Limb (tissue), 2 donors: ENCODE measurements around the gene MED29.

Experiments
- DNase-seq, 2 donors: peaks; one replicate each; pipeline ENCODE4 v3.0.0-alpha.2; 2016; ENCODE audit errors: extremely low spot score in 2 of 2

Gene MED29

GRCh38 chr19:39410017-39410830 is 19.0 kb downstream of the MED29 start:
- DNase-seq: peak; percentile 72 to 80

- DNase-seq: no peak
Measured at GRCh38 chr19:39410831-39411080, 19.6 kb downstream of the MED29 start.

DNA sequence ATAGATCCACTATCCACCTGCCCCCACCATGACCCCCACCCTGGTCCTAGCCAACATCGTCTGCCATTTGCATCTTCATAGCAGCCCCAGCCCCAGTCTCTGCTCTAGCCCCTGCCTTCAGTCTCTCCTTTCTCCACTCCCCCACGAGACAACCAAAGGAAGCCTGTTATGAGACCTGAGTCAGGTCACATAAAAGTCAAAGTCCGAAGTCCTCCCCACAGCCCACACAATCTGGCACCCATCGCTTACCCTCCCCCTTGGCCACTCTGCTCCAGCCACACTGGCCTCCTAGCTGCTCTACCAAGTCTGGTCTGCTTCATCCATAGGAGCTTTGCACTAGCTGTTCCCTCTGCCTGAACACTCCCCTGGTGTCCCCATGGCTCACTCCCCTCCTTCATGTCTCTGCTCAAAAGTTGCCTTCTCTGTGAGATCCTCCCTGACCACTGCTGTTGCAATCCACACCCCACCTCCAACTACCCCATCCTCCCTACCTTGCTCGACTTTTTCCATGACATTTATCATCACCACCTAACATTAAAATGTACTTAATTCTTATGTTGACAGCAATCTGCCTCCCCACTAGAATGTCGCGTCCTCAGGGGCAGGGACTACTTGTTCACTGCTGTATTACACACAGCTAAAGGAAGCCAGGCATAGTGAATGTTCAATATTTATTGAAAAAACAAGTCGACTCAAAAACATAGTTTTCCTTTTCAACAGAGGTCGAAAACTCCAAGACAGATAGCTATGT is 20.1 kb downstream of the MED29 start:
- no peak for DNase-seq

GRCh38 chr19:39411832-39412099 is 20.6 kb downstream of the MED29 start:
- peak; percentile 90 to 91 for DNase-seq

GRCh38 chr19:39412100-39412866 is 21.1 kb downstream of the MED29 start, which contains the start of gene PLEKHG2:
Gene PLEKHG2, plus strand, starts transcription at chr19:39412669. Its CDS starts 1,418 bp downstream, at chr19:39414087.
- DNase-seq: peak; percentile 99

GRCh38 chr19:39412867-39413271 is 21.7 kb downstream of the MED29 start:
- DNase-seq: no peak

DNA sequence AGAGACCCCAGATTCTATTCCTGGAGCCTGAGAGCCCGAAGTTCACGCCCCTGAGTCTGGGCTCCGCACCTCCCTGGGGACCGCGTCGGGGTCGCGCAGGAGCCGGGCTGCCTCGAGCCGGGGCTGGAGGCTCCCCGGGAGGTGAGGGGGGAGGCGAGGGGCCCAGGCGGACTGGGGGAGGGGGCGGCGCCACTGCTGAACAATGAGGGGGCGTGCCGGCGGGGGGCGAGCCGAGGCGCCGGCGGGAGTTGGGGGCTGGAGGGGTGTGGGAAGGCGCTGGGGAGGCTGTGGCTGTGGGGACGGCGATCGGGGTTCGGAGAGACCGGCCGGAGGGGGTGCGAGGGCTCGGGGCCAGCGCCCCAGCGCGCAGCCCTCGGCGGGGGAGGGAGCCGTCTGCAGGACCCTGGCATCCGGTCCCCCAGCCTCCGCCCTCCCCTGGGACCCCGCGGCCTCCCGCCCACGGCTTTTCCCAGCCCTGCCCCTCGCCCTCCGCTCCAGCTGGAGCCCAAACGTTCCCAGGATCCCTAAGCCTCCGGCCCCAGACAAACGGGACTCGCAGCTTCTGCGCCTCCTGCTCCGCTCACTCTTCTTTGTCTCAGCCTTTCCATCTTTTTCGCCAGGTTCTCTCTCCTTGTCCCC is 22.2 kb downstream of the MED29 start:
- DNase-seq: peak; percentile 76 to 91

DNA sequence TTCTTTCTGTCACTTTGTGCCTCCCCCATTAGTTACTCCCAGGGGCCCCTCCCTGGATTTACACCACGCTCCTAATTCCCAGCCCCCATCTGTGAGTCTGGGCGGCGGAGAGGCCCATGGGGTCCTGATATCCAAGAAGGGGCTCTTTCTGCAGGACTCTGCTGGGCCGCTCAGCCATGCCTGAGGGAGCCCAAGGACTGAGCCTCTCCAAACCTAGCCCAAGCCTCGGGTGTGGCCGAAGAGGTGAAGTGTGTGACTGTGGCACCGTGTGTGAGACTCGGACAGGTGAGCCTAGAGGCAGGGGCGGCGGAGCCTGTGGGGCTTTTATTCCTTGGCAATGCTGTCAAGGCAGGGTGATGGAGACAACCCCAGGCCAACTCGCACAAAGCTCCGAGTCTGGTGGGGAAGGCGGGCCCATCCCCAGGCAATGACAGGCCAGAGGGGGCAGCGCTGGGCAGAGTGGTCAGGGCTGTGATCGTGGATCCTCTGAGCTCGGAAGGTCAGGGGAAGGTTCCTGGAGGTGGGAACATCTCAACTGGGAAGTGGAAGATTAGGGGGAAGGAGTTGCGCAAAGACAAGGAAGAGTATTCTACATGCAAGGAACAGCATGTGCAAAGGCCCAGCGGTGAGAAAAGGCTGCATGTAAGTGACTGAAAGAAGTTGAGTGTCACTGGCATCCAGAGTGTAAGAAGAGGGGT is 22.9 kb downstream of the MED29 start:
- DNase-seq: no peak

DNA sequence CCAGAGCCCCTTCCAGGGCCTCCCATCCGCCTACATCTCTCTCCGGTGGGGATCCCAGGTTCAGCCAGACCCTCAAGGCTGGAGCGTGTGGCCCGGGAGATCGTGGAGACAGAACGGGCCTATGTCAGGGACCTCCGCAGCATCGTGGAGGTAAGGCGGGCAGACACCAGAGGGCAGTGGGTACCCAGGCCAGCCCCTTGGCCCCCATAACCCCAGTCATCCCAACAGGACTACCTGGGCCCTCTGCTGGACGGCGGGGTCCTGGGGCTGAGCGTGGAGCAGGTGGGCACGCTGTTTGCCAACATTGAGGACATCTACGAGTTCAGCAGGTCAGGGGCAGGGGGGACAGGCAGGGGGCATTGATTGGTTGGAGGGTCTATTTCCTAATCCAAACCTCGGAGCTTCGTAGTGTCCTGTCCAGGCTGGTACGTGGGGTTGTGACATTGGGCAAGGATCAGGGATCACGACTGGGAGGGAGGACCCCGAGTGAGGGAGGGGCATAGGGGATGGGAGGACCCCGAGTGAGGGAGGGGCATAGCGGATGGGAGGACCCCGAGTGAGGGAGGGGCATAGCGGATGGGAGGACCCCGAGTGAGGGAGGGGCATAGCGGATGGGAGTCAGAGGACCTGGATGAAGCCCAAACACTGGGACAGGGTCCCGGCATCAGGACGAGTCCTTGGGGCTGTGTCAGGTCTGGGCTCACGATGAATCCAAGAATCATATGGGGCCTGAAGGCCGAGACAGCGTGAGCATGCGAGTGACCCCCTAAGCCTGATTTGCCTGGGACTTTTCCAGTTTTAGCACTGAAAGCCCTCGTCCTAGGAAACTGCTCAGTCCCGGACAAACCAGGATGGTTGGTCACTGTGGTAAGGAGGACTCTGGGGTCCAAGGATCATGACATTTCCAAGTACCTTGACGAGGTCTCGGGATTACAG is 24.2 kb downstream of the MED29 start:
- no peak for DNase-seq

- no peak for DNase-seq
Measured at GRCh38 chr19:39416152-39417120, 25.3 kb downstream of the MED29 start.

GRCh38 chr19:39417463-39418181 is 26.4 kb downstream of the MED29 start:
- no peak for DNase-seq

- no peak for DNase-seq
Measured at GRCh38 chr19:39419003-39419402, 27.8 kb downstream of the MED29 start.

DNA sequence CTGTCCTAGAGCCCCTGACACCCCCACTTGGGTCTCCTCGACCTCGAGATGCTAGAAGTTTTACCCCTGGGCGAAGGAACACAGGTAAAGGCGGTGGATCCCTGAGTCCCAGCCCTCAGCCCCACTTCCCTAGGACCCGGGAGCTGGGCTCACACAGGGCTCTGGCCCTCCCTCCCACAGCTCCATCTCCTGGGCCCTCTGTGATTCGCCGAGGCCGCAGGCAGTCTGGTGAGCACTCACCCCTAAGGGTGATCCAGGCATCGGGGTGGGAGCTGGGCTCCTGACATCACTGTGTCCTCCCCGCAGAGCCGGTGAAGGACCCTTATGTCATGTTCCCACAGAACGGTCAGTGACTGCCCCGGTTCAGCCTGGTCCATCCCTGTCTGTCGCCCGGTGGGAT is 29.6 kb downstream of the MED29 start:
- no peak for DNase-seq

- DNase-seq: no peak
Measured at GRCh38 chr19:39422020-39422419, 30.8 kb downstream of the MED29 start.

DNA sequence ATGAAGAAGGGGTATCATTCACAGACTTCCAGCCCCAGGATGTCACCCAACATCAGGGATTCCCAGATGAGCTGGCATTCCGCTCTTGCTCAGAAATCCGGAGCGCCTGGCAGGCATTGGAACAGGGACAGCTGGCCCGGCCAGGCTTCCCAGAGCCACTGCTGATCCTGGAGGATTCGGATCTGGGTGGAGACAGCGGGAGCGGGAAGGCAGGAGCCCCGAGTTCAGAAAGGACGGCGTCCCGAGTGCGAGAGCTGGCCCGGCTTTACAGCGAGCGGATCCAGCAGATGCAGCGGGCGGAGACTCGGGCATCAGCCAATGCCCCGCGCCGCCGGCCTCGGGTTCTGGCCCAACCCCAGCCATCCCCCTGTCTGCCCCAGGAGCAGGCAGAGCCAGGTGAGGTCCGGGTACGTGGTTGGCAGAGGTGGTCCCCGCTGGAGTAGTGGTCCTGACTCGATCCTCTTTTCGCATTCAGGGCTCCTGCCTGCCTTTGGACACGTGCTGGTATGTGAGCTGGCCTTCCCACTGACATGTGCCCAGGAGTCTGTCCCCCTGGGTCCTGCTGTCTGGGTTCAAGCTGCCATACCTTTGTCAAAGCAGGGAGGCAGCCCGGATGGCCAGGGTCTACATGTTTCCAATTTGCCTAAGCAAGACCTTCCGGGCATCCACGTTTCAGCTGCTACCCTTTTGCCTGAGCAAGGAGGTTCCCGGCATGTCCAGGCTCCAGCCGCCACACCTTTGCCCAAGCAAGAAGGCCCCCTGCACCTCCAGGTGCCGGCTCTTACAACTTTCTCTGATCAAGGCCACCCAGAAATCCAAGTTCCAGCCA is 32.3 kb downstream of the MED29 start:
- no peak for DNase-seq

- no peak for DNase-seq
Measured at GRCh38 chr19:39424934-39425333, 33.8 kb downstream of the MED29 start.

- no peak for DNase-seq
Measured at GRCh38 chr19:39425744-39426143, 34.6 kb downstream of the MED29 start.

- no peak for DNase-seq
Measured at GRCh38 chr19:39426170-39426569, 35.0 kb downstream of the MED29 start.
